Glutamatergic neuron (in vitro differentiated cells): Measurements from ENCODE around the gene FZR1. TPM values are rescaled to one million over a fixed set of nuclear protein-coding genes. Genes with fewer than 3 reads are reported as not detected.

ENCODE experiments used
- DNase-seq: peaks from one replicate; pipeline ENCODE4 v3.0.0; 2022
- H3K27ac Mint-ChIP-seq: one replicate; pipeline ENCODE4 v1.8.0; 2020; ENCODE audit warnings: mild to moderate bottlenecking, mixed read lengths, inconsistent platforms; ENCODE audit not compliant: unreplicated experiment
- H3K27me3 Mint-ChIP-seq: one replicate; pipeline ENCODE4 v1.8.0; 2020; ENCODE audit warnings: mild to moderate bottlenecking, moderate library complexity, mixed read lengths, inconsistent platforms; ENCODE audit not compliant: unreplicated experiment
- H3K36me3 Mint-ChIP-seq: one replicate; pipeline ENCODE4 v1.8.0; 2020; ENCODE audit warnings: mild to moderate bottlenecking, mixed read lengths, inconsistent platforms; ENCODE audit not compliant: unreplicated experiment
- H3K4me1 Mint-ChIP-seq: one replicate; pipeline ENCODE4 v1.8.0; 2020; ENCODE audit warnings: mild to moderate bottlenecking, low read depth, mixed read lengths, inconsistent platforms; ENCODE audit not compliant: unreplicated experiment
- H3K4me3 Mint-ChIP-seq: one replicate; pipeline ENCODE4 v1.8.0; 2020; ENCODE audit warnings: mild to moderate bottlenecking, mixed read lengths, inconsistent platforms; ENCODE audit not compliant: unreplicated experiment
- H3K9me3 Mint-ChIP-seq: one replicate; pipeline ENCODE4 v1.8.0; 2020; ENCODE audit warnings: mild to moderate bottlenecking, moderate library complexity, mixed read lengths, inconsistent platforms; ENCODE audit not compliant: unreplicated experiment
- total RNA-seq: library from RNA; stranded (reverse); fragmentation: NEBNext Ultra II Directional; extraction: Animal tissue kit (Norgen Biotek cat#: 25700); gene quantifications from one replicate; pipeline ENCODE4 v1.2.1, GENCODE V29; 2021; ENCODE audit not compliant: unreplicated experiment
- TF ChIP-seq, protein P1 (sequence below): fragments of 200-600 bp; sonication (generic); IDR thresholded peaks from one replicate; pipeline ENCODE4 v1.5.0; 2021; ENCODE audit not compliant: partially characterized antibody, unreplicated experiment

FZR1 gene
- total RNA-seq, 1 donor from 2014 or later: 51.3 TPM

DNA sequence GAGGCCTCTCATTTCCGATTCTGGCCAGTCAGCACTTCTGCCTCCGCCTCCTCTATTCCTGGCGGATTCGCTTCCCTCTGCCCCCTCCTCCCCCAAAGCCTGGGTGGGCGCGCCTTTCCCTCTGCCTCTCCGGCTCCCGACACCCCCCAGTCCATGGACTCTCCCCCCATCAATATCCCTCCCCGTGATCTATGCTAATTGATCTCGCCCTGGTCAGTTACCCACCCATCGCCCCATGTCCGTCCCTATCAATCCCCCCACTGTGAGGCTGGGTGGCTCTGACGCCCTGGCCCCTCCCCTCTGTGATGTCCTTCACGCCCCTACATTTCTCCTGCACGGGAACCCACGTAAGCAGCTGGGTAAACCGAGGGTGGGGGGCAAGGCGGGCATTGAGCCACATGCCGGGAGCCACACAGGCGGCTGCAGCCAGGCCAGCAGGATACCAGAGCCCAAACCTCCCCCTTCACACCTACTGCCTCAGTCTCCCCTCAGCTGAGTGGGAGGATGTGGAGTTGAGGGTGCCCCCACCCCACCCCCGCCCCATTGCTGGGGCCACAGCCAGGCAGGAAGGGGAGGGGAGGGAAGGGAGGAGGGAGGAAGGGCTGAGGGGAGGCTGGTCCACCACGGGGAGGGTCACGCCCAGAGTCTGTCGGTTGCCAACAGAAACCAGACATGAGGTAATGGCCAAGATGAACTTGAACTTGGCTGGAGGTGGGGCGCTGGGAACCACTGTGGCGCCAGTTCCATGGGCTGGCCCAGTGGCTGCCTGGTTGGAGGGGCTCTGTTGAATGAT, 46.8 kb upstream of the FZR1 start:
- Mint-ChIP-seq H3K27me3 (peaks cover 14% of the 10 kb centered on the region), H3K9me3 (peaks cover 1% of the 10 kb centered on the region), H3K4me3 (peak overlapping the region; percentile 20), H3K27ac (no peak overlapping the region), H3K36me3 (no peaks in the 10 kb centered on the region), H3K4me1 (peaks cover 3% of the 10 kb centered on the region)
- TF ChIP-seq, protein P1, sequence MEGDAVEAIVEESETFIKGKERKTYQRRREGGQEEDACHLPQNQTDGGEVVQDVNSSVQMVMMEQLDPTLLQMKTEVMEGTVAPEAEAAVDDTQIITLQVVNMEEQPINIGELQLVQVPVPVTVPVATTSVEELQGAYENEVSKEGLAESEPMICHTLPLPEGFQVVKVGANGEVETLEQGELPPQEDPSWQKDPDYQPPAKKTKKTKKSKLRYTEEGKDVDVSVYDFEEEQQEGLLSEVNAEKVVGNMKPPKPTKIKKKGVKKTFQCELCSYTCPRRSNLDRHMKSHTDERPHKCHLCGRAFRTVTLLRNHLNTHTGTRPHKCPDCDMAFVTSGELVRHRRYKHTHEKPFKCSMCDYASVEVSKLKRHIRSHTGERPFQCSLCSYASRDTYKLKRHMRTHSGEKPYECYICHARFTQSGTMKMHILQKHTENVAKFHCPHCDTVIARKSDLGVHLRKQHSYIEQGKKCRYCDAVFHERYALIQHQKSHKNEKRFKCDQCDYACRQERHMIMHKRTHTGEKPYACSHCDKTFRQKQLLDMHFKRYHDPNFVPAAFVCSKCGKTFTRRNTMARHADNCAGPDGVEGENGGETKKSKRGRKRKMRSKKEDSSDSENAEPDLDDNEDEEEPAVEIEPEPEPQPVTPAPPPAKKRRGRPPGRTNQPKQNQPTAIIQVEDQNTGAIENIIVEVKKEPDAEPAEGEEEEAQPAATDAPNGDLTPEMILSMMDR: no peak
- no peak for DNase-seq

DNA sequence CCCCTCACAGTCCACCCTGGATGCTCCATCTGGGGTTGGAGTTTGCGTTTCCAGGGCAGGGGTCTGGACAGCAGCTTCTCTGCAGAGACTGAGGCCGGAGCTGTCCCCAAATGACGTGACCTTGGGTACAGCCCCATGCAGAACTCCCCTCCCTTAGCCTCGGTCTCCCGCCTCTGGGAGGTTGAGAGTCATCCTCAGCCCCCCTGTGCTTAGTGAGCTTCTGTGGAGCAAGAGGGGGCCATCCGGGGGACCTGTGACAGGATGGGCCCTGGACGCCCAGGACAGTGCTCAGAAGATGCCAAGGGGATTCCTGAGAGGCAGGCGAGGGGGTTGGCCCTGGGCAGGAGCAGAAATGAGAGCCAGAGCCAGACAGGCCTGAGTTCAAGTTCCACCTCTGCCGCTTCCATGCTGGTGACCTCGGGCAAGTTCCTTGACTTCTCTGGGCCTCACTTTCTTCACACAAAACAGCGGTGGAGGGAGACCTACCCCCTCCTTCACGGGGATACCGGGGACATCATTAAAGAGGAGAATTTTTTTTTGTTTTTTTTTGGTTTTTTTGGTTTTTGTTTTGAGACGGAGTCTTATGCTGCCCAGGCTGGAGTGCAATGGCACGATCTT, 46.0 kb upstream of the FZR1 start:
- no peaks in the 10 kb centered on the region for H3K36me3 Mint-ChIP-seq
- DNase-seq: no peak
- peaks cover 3% of the 10 kb centered on the region for H3K4me1 Mint-ChIP-seq
- H3K4me3 Mint-ChIP-seq: no peak overlapping the region
- TF ChIP-seq, protein P1: no peak
- peaks cover 14% of the 10 kb centered on the region for H3K27me3 Mint-ChIP-seq
- no peak overlapping the region for H3K27ac Mint-ChIP-seq
- H3K9me3 Mint-ChIP-seq: peaks cover 1% of the 10 kb centered on the region

DNA sequence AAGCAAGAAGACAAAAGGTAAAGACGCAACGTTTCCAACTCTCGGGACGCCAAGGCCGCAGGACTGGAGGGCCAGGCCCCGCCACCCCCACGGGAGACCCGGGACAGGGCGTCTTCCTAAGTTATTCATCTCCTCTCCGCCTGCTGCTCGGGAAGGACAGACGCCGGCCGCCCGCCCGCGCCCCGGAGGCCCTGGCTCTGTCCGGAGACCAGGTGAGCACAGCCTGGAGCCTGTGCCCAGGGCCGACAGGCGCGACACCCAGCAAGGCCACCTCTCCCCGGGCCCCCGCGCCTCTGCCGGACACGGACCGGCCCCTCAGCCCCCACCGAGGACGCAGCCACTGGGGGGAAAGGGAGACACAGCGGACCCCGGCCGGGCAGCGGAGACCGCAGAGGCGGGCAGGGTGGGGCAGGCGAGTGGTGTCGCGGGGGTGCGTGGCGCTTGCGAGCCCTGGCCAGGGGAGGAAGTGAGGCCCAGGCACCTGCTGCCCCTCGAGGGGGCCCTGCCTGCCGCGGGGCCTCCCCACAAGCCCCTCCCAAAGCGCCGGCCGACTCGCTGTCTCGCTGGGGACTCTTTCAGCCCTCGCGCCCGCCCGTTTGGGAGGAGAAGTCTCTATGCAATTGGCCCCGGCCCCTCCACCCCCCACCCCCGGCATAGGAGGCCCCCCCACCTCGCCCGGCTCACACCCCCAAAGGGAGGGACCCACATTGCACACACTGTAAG, 43.0 kb upstream of the FZR1 start:
- peak; percentile 57 for DNase-seq
- H3K27me3 Mint-ChIP-seq: peaks cover 23% of the 10 kb centered on the region
- H3K4me3 Mint-ChIP-seq: peak overlapping the region; percentile 67
- peaks cover 3% of the 10 kb centered on the region for H3K4me1 Mint-ChIP-seq
- TF ChIP-seq, protein P1: no peak
- no peak overlapping the region for H3K27ac Mint-ChIP-seq
- no peaks in the 10 kb centered on the region for H3K36me3 Mint-ChIP-seq
- H3K9me3 Mint-ChIP-seq: peaks cover 1% of the 10 kb centered on the region

DNA sequence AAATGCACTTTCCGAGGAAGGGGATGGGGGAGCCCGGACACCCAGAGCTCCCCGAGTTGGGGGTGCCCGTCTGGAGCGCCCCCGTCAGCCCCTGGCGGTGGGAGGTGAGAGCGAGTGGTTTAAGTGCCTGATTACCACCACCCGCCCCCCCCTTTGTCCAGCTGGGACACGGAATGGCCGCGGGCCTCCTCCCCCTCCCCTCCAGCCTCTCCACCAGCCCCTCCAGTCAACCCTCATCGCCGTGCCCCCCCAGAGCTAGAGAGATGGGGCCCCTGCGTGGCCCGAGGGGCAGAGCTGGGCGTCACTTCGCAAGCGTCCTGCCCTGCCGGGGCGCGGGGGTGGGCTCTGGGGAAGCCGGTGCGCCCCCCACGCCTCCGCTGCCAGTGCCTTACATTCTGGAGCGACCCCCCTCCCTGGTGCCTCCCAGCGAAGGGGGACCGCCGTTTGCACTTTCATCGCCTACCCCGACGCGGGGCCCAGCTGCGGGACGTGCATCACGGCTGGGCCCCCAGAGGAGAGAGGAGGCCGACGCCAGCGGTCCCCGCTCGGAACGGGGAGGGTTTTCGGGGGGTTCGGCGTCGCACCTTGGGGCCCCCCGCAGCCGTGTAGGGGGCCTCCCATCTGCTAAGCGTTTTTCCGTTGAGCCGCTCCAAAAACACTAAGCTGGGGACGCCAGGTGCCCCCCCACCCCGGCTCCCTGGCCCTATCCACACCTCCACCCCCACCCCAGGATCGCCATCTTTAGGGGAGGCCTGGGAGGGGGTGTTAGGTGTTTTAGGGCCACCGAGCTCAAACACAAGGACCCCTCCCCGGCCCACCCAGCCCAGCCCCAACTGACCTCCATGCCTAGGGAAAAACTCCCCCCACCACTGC, 42.2 kb upstream of the FZR1 start:
- H3K27me3 Mint-ChIP-seq: peaks cover 23% of the 10 kb centered on the region

More for the DNA sequence above, 42.2 kb upstream of the FZR1 start:
- peaks cover 3% of the 10 kb centered on the region for H3K4me1 Mint-ChIP-seq
- H3K27ac Mint-ChIP-seq: no peak overlapping the region
- peaks cover 5% of the 10 kb centered on the region for H3K9me3 Mint-ChIP-seq
- no peaks in the 10 kb centered on the region for H3K36me3 Mint-ChIP-seq
- H3K4me3 Mint-ChIP-seq: no peak overlapping the region
- TF ChIP-seq, protein P1: peak; percentile 37
- no peak for DNase-seq
